Measurements from ENCODE around the gene GRK5. TPM values are rescaled to one million over a fixed set of nuclear protein-coding genes. Genes with fewer than 3 reads are reported as not detected.
A peak's percentile ranks its signal among the peaks of the same experiment; 100 is the strongest.

Gene GRK5
- polyA plus RNA-seq, 10 donors, result 15.7 to 29.8 (median 25.4) TPM

GRCh38 chr10:119403921-119404320 is 196.6 kb downstream of the GRK5 start:
- DNase-seq, result no peak

- no peak for DNase-seq
These were observed 197.5 kb downstream of the GRK5 start for GRCh38 chr10:119404719-119405519.

GRCh38 chr10:119405520-119405807 is 198.1 kb downstream of the GRK5 start:
- DNase-seq, result no peak

GRCh38 chr10:119406137-119406536 is 198.8 kb downstream of the GRK5 start:
- no peak for DNase-seq

- DNase-seq, result peak in 1 of 3 donors; percentile 59
These were observed 199.4 kb downstream of the GRK5 start for GRCh38 chr10:119406601-119407253.

- peak in 1 of 3 donors; percentile 60 for DNase-seq
These were observed 199.9 kb downstream of the GRK5 start for GRCh38 chr10:119407254-119407777.

- DNase-seq, result no peak
These were observed 200.7 kb downstream of the GRK5 start for GRCh38 chr10:119408072-119408471.

GRCh38 chr10:119408969-119409371 is 201.6 kb downstream of the GRK5 start:
- no peak for DNase-seq

DNA sequence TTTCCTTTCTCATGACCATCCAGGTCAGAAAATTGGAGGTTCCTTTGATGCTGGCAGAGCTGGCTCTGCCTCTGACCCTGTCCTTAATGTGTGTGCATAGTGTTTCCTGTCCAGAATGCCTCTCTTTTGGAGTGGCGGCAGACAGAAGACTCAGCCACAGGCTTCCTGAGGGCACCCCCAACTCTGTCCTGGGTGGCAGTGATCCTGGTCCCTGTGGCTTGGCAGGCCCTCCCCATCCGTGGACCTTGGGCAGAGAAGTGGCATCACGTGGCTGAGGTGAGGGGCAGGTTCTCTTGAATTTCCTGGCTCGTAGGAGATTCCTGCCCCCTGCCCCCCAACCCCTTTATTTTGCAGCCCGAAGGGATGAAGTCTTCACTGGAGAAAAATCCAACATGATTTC is 202.0 kb downstream of the GRK5 start:
- no peak for DNase-seq

- DNase-seq, result peak in 2 of 3 donors; percentile 69 to 90
These were observed 202.5 kb downstream of the GRK5 start for GRCh38 chr10:119409906-119410305.

GRCh38 chr10:119410361-119411116 is 203.2 kb downstream of the GRK5 start:
- DNase-seq, result no peak

GRCh38 chr10:119412244-119413092 is 205.1 kb downstream of the GRK5 start:
- DNase-seq, result peak; percentile 59 to 94 (median 83)

- peak in 1 of 3 donors; percentile 47 for DNase-seq
These were observed 205.7 kb downstream of the GRK5 start for GRCh38 chr10:119413093-119413453.

- DNase-seq, result peak in 2 of 3 donors; percentile 67 to 89
These were observed 206.2 kb downstream of the GRK5 start for GRCh38 chr10:119413471-119414080.

- peak in 2 of 3 donors; percentile 56 to 71 for DNase-seq
These were observed 206.8 kb downstream of the GRK5 start for GRCh38 chr10:119414081-119414611.

DNA sequence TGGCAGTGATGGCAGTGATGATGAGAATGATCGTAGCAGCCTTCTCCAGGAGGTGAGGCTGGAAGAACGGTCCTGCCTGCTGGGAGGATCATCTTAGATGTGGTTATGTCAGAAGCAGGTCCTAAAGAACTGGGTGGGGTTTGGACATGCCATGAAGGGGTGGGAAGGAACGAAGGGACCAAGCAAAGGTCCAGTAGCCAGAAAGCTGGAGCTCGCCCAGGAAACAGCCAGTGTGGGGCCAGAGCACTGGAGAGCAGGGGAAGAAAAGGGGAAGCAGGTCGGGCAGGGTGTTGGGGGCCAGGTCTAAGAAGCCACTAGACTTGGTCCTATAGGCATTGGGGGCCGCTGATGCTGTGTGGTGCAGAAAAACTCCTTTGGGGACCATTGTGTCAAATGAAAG is 207.8 kb downstream of the GRK5 start:
- DNase-seq, result no peak

GRCh38 chr10:119415536-119416503 is 208.4 kb downstream of the GRK5 start:
- peak in 1 of 3 donors; percentile 63 for DNase-seq

GRCh38 chr10:119416855-119417254 is 209.5 kb downstream of the GRK5 start:
- DNase-seq, result peak in 1 of 3 donors; percentile 69

DNA sequence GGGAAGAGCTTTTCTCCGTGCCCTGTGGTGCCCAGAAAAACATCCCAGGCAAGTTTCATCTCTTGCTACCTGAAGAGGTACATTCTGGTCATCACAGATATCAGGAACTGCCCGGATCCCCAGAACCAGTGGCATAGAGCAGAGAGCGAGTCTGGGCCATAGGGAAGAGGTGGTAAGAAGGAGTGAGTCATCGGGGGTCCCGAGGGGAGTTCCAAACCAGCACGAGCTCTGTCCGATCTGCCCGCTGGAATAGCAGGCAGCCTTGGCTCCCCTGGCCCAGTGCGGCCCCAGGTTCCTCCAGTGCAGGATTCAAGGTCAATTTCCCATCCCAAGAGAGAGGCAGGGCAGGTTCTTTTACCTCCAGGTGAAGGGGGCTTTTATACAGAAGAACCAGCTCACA is 210.5 kb downstream of the GRK5 start:
- no peak for DNase-seq
